ENCODE measurements around the gene PIKFYVE.
"Not testable (repeated sequence)": the region's sequence is repeated elsewhere in the genome, so short reads cannot be mapped to it uniquely, and the experiment has no call there.

PIKFYVE gene

DNA sequence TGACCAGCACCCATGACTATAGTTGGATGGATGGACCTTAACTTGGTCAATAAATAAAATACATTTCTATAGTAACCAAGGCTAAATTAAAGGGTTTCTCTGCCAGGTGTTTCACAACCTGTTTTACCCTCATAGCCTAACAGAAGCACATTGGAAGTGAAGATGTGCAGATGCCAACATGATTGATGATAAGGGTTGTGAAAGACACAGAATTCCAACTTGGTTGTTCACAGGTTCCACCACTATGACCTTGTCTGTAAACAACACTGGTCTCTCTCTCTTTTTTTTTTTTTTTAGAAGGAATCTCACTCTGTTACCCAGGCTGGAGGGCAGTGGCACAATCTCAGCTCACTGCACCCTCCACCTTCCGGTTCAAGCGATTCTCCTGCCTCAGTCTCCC lies 103.0 kb downstream of the PIKFYVE start:
- no peak for DNase-seq (ENCODE audit: low read depth, low spot score)
- no peak overlapping the region for H3K4me3 ChIP-seq (ENCODE audit: low read depth, low read length)
- no peak for TF ChIP-seq CTCF (IDR thresholded peaks at IDR 0.05; ENCODE audit: low read depth, low read length)
- in situ Hi-C loops (cut with HindIII; ENCODE audit: low sequenced_read_pairs) = no loop called here

- DNase-seq (ENCODE audit: low read depth, low spot score) = no peak
- in situ Hi-C loops (cut with HindIII; ENCODE audit: low sequenced_read_pairs) = no loop called here
- H3K4me3 ChIP-seq (ENCODE audit: low read depth, low read length) = no peak overlapping the region
- no peak for TF ChIP-seq CTCF (IDR thresholded peaks at IDR 0.05; ENCODE audit: low read depth, low read length)
Observed at GRCh38 chr2:208370881-208371633, 105.0 kb downstream of the PIKFYVE start.

- no peak for DNase-seq (ENCODE audit: low read depth, low spot score)
- H3K4me3 ChIP-seq (ENCODE audit: low read depth, low read length) = no peak overlapping the region
- TF ChIP-seq CTCF (IDR thresholded peaks at IDR 0.05; ENCODE audit: low read depth, low read length) = no peak
- in situ Hi-C loops (cut with HindIII; ENCODE audit: low sequenced_read_pairs) = no loop called here
Observed at GRCh38 chr2:208371634-208371935, 105.5 kb downstream of the PIKFYVE start.

DNA sequence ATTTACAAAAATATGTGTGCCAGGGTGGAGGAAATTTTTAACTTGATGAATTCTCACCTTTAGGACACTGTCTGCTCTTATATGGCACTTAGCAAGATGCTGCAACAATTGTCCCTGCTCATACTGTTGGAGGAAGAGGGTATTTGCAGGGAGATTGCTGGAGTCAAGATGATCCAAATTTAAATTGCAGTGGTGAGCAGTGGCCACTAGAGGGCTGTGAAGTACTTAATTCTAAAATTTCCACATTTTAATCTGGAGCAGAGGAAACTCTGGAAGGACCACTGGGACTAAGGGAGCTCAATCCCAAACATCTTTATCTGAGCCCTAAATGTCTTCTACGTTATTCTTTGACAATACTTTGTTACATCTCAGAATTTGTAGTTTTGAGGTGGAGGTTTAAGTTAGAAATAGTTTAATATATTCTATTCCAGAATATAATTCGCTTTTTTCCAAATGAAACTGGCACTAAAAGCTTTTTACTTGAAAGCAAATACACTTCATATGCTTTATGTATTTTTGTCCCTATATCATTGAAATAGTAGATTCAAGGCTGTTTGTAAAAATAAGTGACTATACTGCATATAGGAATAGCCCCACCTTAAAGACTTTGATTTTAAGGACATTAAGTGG lies 107.5 kb downstream of the PIKFYVE start:
- peak; percentile 65 for DNase-seq (ENCODE audit: low read depth, low spot score)
- peak; percentile 83 for TF ChIP-seq CTCF (IDR thresholded peaks at IDR 0.05; ENCODE audit: low read depth, low read length)
- in situ Hi-C loops (cut with HindIII; ENCODE audit: low sequenced_read_pairs) = no loop called here
- H3K4me3 ChIP-seq (ENCODE audit: low read depth, low read length) = no peak overlapping the region

DNA sequence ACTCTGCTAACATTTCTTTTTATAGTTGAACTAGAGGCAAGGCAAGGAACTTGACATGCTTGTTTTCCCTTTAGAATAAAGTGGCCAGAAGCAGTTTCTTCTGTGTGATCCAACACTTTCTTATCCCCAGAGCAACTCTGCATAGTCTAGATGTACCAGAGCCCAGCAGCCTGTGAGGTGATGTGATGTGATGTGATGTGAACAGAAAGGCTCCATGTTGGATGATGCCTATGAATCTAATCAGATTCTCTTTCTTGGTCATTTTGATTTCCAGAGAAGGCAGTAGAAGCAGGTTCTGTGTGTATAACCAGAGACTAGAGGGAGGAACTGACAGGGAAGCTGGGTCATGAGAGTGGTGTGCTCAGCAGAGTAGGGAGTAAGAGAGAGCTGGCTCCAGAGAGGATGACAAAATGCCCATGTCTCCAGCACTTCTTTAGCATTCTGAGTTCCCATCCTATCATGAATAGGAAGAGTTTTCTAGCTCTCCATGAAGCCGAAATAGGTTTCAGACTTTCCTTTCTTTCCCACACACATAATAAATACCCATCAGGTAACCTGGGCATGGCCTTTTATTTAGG lies 109.5 kb downstream of the PIKFYVE start:
- TF ChIP-seq CTCF (IDR thresholded peaks at IDR 0.05; ENCODE audit: low read depth, low read length) = no peak
- H3K4me3 ChIP-seq (ENCODE audit: low read depth, low read length) = no peak overlapping the region
- in situ Hi-C loops (cut with HindIII; ENCODE audit: low sequenced_read_pairs) = no loop called here
- DNase-seq (ENCODE audit: low read depth, low spot score) = no peak

- in situ Hi-C loops (cut with HindIII; ENCODE audit: low sequenced_read_pairs); H3K4me3 ChIP-seq (ENCODE audit: low read depth, low read length); DNase-seq (ENCODE audit: low read depth, low spot score): not testable (repeated sequence)
Observed at GRCh38 chr2:208377344-208377860, 111.3 kb downstream of the PIKFYVE start.

DNA sequence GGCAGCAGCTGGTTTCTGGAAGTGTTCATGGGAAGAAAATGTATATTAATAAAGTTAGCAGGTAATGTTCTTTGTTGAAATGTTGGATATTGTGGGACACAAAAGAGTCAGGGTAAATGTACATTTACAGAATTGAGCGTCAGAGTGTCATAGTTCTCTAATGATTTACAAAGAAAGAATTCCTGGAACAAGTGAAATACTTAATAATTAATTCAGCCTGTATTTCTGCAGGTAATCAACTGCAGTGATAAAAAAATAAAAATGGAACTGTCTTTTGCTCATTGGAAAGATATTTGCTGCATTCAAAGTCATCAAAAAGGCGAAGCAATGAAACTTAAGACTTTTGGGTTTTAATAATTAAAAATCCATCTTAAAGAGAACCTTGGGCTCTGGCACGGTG lies 113.1 kb downstream of the PIKFYVE start:
- H3K4me3 ChIP-seq (ENCODE audit: low read depth, low read length) = no peak overlapping the region
- DNase-seq (ENCODE audit: low read depth, low spot score) = no peak
- in situ Hi-C loops (cut with HindIII; ENCODE audit: low sequenced_read_pairs) = no loop called here
- no peak for TF ChIP-seq CTCF (IDR thresholded peaks at IDR 0.05; ENCODE audit: low read depth, low read length)
